Spinal cord (tissue), 10 donors: ENCODE data around the gene MYOZ2. TPM values are rescaled to one million over a fixed set of nuclear protein-coding genes. Genes with fewer than 3 reads are reported as not detected.
"Not testable (repeated sequence)": the region's sequence is repeated elsewhere in the genome, so short reads cannot be mapped to it uniquely, and the experiment has no call there.

Experiments
- DNase-seq, 6 donors: peaks; one replicate each; pipeline versions ENCODE4 v3.0.0 to v3.0.0-alpha.2; 2013 to 2015; ENCODE audit warnings: low spot score in 6 of 6, low read depth in 4 of 6
- H3K27ac ChIP-seq: one replicate; pipeline ENCODE4 v1.5.1; 2013; ENCODE audit warnings: low read depth, low read length, control low read depth
- H3K27me3 ChIP-seq: one replicate; pipeline ENCODE4 v1.6.1; 2013; ENCODE audit warnings: low read length; ENCODE audit not compliant: control insufficient read depth, insufficient read depth
- H3K36me3 ChIP-seq: one replicate; pipeline ENCODE4 v1.6.1; 2013; ENCODE audit warnings: low read length; ENCODE audit not compliant: control insufficient read depth, insufficient read depth
- H3K4me1 ChIP-seq: one replicate; pipeline ENCODE4 v1.6.1; 2013; ENCODE audit warnings: low read length; ENCODE audit not compliant: control insufficient read depth, insufficient read depth
- H3K4me3 ChIP-seq: one replicate; pipeline ENCODE4 v1.5.1; 2013; ENCODE audit warnings: low read depth, low read length, control low read depth
- H3K9me3 ChIP-seq: one replicate; pipeline ENCODE4 v1.6.1; 2013; ENCODE audit warnings: low read length; ENCODE audit not compliant: control insufficient read depth, insufficient read depth
- WGBS: methylation state at CpG from one replicate; pipeline ENCODE4 v1.1.5; 2013; ENCODE audit warnings: missing lambda C conversion rate; ENCODE audit not compliant: insufficient coverage; 5-methylcytosine and 5-hydroxymethylcytosine counted together
- polyA plus RNA-seq, 2 donors: library from polyadenylated mRNA; unstranded; fragments of 120-200 nt; gene quantifications; one replicate each; pipeline ENCODE4 v1.2.1, GENCODE V29; 2013; ENCODE audit not compliant: insufficient read length in 2 of 2
- total RNA-seq, 2 donors: library from RNA; depleted of rRNA in 1 of 2; stranded (reverse); fragments of 120-200 nt in 1 of 2; fragments of >200 nt in 1 of 2; gene quantifications; one replicate each; pipeline versions ENCODE4 v1.2.3 to v1.2.4, GENCODE V29; 2013 to 2014
- donor health status: healthy.

MYOZ2 gene
- total and polyA plus RNA-seq, 4 donors, result 0.30 to 0.90 (median 0.49) TPM

GRCh38 chr4:119141283-119141682 lies 5.7 kb downstream of the MYOZ2 start:
- not testable (repeated sequence) for DNase-seq

GRCh38 chr4:119142833-119143232 lies 7.2 kb downstream of the MYOZ2 start:
- Histone ChIP-seq H3K27me3 (no peaks in the 10 kb centered on the region), H3K27ac (no peak overlapping the region), H3K4me1 (no peaks in the 10 kb centered on the region), H3K9me3 (no peaks in the 10 kb centered on the region), H3K36me3 (no peaks in the 10 kb centered on the region), H3K4me3 (no peak overlapping the region)
- no peak for DNase-seq

More at GRCh38 chr4:119141283-119141682, 5.7 kb downstream of the MYOZ2 start:
- not testable (repeated sequence) for H3K27ac ChIP-seq, H3K4me3 ChIP-seq, H3K4me1 ChIP-seq, H3K27me3 ChIP-seq, H3K36me3 ChIP-seq, H3K9me3 ChIP-seq
- no CpG with 5 or more reads among the region's 4 CpGs for WGBS

- not testable (repeated sequence) for H3K36me3 ChIP-seq, H3K4me3 ChIP-seq, H3K27ac ChIP-seq, DNase-seq, H3K27me3 ChIP-seq, H3K9me3 ChIP-seq, H3K4me1 ChIP-seq
- whole genome bisulfite sequencing, result 84% methylated on average over 10 of the region's 10 CpGs
Measured at GRCh38 chr4:119143341-119143740, 7.7 kb downstream of the MYOZ2 start.

- H3K27me3 ChIP-seq, result no peaks in the 10 kb centered on the region
- H3K4me3 ChIP-seq, result no peak overlapping the region
- H3K4me1 ChIP-seq, result no peaks in the 10 kb centered on the region
- DNase-seq, result no peak
- no peaks in the 10 kb centered on the region for H3K36me3 ChIP-seq
- no peaks in the 10 kb centered on the region for H3K9me3 ChIP-seq
- H3K27ac ChIP-seq, result peak overlapping the region; percentile 75
- 80% methylated on average over 4 of the region's 7 CpGs for WGBS
Measured at GRCh38 chr4:119149110-119149509, 13.5 kb downstream of the MYOZ2 start.

GRCh38 chr4:119151161-119151560 lies 15.5 kb downstream of the MYOZ2 start:
- WGBS, result no CpG with 5 or more reads among the region's 2 CpGs
- H3K36me3 ChIP-seq, result no peaks in the 10 kb centered on the region
- H3K9me3 ChIP-seq, result no peaks in the 10 kb centered on the region
- no peak for DNase-seq
- H3K27ac ChIP-seq, result peak overlapping the region; percentile 62
- no peak overlapping the region for H3K4me3 ChIP-seq
- no peaks in the 10 kb centered on the region for H3K4me1 ChIP-seq
- no peaks in the 10 kb centered on the region for H3K27me3 ChIP-seq

- no peak for DNase-seq
- no peak overlapping the region for H3K4me3 ChIP-seq
- no peaks in the 10 kb centered on the region for H3K36me3 ChIP-seq
- no peak overlapping the region for H3K27ac ChIP-seq
- H3K27me3 ChIP-seq, result no peaks in the 10 kb centered on the region
- 60% methylated on average over 1 of the region's 2 CpGs for WGBS
- H3K4me1 ChIP-seq, result no peaks in the 10 kb centered on the region
- no peaks in the 10 kb centered on the region for H3K9me3 ChIP-seq
Measured at GRCh38 chr4:119152741-119153140, 17.1 kb downstream of the MYOZ2 start.

- no peak for DNase-seq
- Histone ChIP-seq H3K4me3 (no peak overlapping the region), H3K27ac (no peak overlapping the region), H3K27me3 (no peaks in the 10 kb centered on the region), H3K36me3 (no peaks in the 10 kb centered on the region), H3K9me3 (no peaks in the 10 kb centered on the region), H3K4me1 (no peaks in the 10 kb centered on the region)
- 87% methylated on average over 5 of the region's 5 CpGs for WGBS
Measured at GRCh38 chr4:119162174-119162573, 26.5 kb downstream of the MYOZ2 start.

- Histone ChIP-seq H3K4me1 (no peaks in the 10 kb centered on the region), H3K27me3 (no peaks in the 10 kb centered on the region), H3K27ac (no peak overlapping the region), H3K9me3 (no peaks in the 10 kb centered on the region), H3K4me3 (no peak overlapping the region), H3K36me3 (no peaks in the 10 kb centered on the region)
- no peak for DNase-seq
- WGBS, result 78% methylated on average over 1 of the region's 3 CpGs
Measured at GRCh38 chr4:119165767-119166166, 30.1 kb downstream of the MYOZ2 start.

GRCh38 chr4:119170195-119170594 lies 34.6 kb downstream of the MYOZ2 start:
- no peak for DNase-seq
- Histone ChIP-seq H3K27me3 (no peaks in the 10 kb centered on the region), H3K27ac (no peak overlapping the region)

GRCh38 chr4:119172223-119172622 lies 36.6 kb downstream of the MYOZ2 start:
- Histone ChIP-seq H3K27me3 (no peaks in the 10 kb centered on the region), H3K4me1 (no peaks in the 10 kb centered on the region), H3K27ac (no peak overlapping the region), H3K9me3 (no peaks in the 10 kb centered on the region), H3K36me3 (no peaks in the 10 kb centered on the region), H3K4me3 (no peak overlapping the region)
- no peak for DNase-seq
- 78% methylated on average over 6 of the region's 7 CpGs for WGBS

More at GRCh38 chr4:119170195-119170594, 34.6 kb downstream of the MYOZ2 start:
- Histone ChIP-seq H3K4me3 (no peak overlapping the region), H3K36me3 (no peaks in the 10 kb centered on the region), H3K9me3 (no peaks in the 10 kb centered on the region), H3K4me1 (no peaks in the 10 kb centered on the region)
